GM21515 (cell line): ENCODE data around the gene PGPEP1.
A peak's percentile ranks its signal among the peaks of the same experiment; 100 is the strongest.
"Not testable (repeated sequence)": the region's sequence is repeated elsewhere in the genome, so short reads cannot be mapped to it uniquely, and the experiment has no call there.

Experiments used
- ATAC-seq: cut with Tn5 transposase; IDR thresholded peaks from one replicate; pipeline ENCODE4 v1.9.1; 2021; ENCODE audit not compliant: unreplicated experiment

Gene PGPEP1

GRCh38 chr19:18363787-18364186, 23.4 kb downstream of the PGPEP1 start:
- ATAC-seq = no peak

GRCh38 chr19:18364277-18364825, 24.0 kb downstream of the PGPEP1 start:
- not testable (repeated sequence) for ATAC-seq

GRCh38 chr19:18364826-18365528, 24.6 kb downstream of the PGPEP1 start:
- ATAC-seq = no peak

GRCh38 chr19:18366021-18366435, 25.6 kb downstream of the PGPEP1 start:
- no peak for ATAC-seq

- ATAC-seq = no peak
These were observed 28.3 kb downstream of the PGPEP1 start for GRCh38 chr19:18368504-18369222.

GRCh38 chr19:18373407-18373891, 33.1 kb downstream of the PGPEP1 start:
- no peak for ATAC-seq

GRCh38 chr19:18373892-18374629, 33.7 kb downstream of the PGPEP1 start:
- ATAC-seq = peak; percentile 64

- no peak for ATAC-seq
These were observed 36.6 kb downstream of the PGPEP1 start for GRCh38 chr19:18377026-18377425.

GRCh38 chr19:18379803-18380747, 39.7 kb downstream of the PGPEP1 start:
- no peak for ATAC-seq

- no peak for ATAC-seq
These were observed 40.4 kb downstream of the PGPEP1 start for GRCh38 chr19:18380843-18381242.

- not testable (repeated sequence) for ATAC-seq
These were observed 43.2 kb downstream of the PGPEP1 start for GRCh38 chr19:18383622-18384021.

GRCh38 chr19:18384775-18385174, 44.4 kb downstream of the PGPEP1 start:
- ATAC-seq = no peak

- ATAC-seq = no peak
These were observed 44.9 kb downstream of the PGPEP1 start for GRCh38 chr19:18385359-18385674.

- no peak for ATAC-seq
These were observed 45.5 kb downstream of the PGPEP1 start, which contains the start of gene GDF15 for GRCh38 chr19:18385675-18386542. Gene GDF15 (plus strand): TSS chr19:18386158. CDS start chr19:18386190, 32 bp downstream.

- ATAC-seq = no peak
These were observed 46.3 kb downstream of the PGPEP1 start for GRCh38 chr19:18386543-18387271.

- peak; percentile 68 for ATAC-seq
These were observed 47.9 kb downstream of the PGPEP1 start for GRCh38 chr19:18388100-18388959.

GRCh38 chr19:18388960-18389725, 48.7 kb downstream of the PGPEP1 start:
- no peak for ATAC-seq
